NCI-H446 (cell line): ENCODE data around the gene NCLN.
A peak's percentile ranks its signal among the peaks of the same experiment; 100 is the strongest.
"Not testable (repeated sequence)": the region's sequence is repeated elsewhere in the genome, so short reads cannot be mapped to it uniquely, and the experiment has no call there.

Experiments
- DNase-seq, 2 experiments: peaks; one replicate each; lab custom pipeline; 2025; lab: John Stamatoyannopoulos, UW

The NCLN gene

GRCh38 chr19:3183721-3184641 lies 1.7 kb upstream of the NCLN start:
- no peak for DNase-seq

DNA sequence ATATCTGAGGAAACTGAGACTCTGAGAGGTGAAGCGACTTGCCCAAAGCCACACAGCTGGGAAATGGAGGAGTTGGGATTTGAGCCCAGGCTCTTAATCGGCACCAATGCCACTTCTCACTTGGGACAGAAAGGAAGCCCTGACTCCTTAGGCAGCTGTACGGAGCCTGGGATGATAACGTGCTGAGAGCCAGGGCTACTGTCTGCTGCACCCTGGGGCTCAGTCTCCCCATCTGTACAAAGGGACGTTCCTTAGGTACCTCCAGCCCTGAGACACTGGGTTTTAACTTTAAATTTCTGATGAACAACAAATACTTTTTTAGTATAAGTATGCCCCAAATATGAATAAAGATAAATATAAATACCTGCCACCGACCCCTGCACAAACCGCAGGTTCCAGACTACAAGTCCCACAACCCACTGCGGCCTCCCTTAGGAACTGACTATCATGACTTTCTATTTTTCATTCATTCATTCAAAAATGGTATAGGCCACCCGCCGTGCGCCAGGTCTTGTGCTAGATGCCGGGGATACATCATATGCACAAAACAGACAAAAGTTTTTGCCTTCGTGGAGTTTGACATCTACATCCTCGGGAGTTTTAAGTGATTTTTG lies 776 bp upstream of the NCLN start:
- DNase-seq, result peak in 1 of 2 experiments; percentile 88

DNA sequence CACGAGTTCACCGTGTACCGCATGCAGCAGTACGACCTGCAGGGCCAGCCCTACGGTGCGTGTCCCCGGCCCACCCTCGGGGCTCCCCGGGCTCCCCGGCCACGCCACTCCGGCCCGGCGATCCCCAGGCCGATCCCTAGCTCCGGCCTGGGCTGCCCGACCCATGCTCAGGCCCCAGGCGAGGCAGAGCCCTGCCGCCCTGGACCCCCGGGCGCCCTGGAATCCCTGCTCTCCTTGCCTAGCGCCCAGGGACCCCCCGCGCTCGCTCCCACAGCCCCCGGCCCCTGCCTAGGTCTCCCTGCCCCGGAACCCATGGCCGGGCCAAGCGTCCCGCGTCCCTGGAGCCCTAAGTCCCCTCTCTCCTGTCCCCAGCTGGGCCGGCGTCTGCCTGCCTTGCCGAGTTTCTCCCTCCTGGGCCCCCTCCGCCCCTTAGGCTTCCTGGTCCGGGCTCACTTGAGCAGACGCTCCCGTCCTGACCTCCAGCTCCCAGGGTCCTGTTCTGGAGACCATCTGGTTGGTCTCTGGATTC lies 494 bp downstream of the NCLN start:
- DNase-seq, result no peak

DNA sequence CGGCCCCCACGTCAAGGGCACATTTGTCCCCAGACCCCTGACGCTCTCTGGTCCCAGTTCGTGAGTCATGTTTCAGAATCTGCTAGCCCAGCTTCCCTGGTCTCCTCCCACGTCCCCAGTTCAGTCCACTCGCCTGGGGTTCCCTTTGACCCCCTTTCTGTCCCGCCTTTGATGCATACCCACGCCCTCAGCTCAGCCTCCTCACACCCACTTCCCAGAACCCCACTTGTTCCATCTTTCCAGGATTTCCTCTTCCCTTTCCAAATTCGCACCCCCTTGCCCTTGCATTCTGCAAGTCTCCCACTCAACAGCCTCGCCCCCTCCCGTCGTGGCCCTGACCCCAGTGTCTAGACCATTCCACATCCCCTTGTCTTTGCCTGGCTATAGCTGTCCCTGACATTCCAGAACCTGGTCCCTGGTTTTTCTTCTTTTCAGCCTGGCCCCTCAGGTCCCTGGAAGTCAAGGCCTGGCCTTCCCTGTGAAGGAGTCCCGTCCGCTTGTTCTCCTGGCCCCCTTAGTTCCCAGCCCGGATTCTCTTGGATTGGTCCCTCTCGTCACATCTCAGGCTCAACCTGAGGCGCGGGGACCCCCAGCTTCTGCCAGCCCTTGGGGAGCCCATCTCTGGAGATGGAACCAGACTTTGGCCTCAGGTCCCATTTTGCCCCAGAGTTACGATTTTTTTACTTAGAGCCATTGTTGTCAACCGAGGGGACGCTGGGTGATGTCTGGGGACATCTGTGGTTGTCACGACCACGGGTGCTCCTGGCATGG lies 1.3 kb downstream of the NCLN start:
- no peak for DNase-seq

- DNase-seq, result no peak
Measured at GRCh38 chr19:3187662-3188511, 2.2 kb downstream of the NCLN start.

- no peak for DNase-seq
Measured at GRCh38 chr19:3188627-3189596, 3.2 kb downstream of the NCLN start.

GRCh38 chr19:3189702-3190469 lies 4.2 kb downstream of the NCLN start:
- DNase-seq, result no peak

DNA sequence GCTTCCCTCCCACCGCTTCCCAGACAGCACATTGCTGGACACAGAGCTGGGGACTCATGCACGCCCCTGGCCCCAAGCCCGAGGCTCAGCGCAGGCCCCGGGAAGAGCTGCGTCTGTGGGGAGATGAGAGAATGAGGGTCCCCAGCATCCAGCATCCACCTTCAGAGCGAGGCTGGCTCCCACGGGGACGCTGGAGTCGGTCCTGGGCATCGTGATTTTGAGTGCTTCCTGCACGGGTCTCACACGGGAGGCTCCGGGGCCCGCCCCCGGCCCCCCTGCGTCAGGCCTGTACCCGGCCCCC lies 4.7 kb downstream of the NCLN start:
- DNase-seq, result no peak

GRCh38 chr19:3190921-3191805 lies 5.4 kb downstream of the NCLN start:
- DNase-seq, result no peak

DNA sequence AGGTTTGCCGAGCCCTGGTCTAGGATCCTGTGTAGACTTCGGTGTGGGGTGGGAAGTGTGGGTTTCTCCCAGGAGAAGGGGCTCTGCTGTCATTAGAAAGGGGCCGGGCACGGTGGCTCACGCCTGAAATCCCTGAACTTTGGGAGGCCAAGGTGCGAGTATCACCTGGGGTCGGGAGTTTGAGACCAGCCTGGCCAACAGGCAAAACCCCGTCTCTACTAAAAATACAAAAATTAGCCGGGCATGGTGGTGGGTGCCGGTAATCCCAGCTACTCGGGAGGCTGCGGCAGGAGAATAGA lies 6.0 kb downstream of the NCLN start:
- not testable (repeated sequence) for DNase-seq

- DNase-seq, result no peak
Measured at GRCh38 chr19:3192228-3192635, 6.5 kb downstream of the NCLN start.

- no peak for DNase-seq
Measured at GRCh38 chr19:3192684-3193083, 7.0 kb downstream of the NCLN start.

GRCh38 chr19:3193256-3194105 lies 7.8 kb downstream of the NCLN start:
- DNase-seq, result no peak

- no peak for DNase-seq
Measured at GRCh38 chr19:3194106-3195087, 8.7 kb downstream of the NCLN start.

DNA sequence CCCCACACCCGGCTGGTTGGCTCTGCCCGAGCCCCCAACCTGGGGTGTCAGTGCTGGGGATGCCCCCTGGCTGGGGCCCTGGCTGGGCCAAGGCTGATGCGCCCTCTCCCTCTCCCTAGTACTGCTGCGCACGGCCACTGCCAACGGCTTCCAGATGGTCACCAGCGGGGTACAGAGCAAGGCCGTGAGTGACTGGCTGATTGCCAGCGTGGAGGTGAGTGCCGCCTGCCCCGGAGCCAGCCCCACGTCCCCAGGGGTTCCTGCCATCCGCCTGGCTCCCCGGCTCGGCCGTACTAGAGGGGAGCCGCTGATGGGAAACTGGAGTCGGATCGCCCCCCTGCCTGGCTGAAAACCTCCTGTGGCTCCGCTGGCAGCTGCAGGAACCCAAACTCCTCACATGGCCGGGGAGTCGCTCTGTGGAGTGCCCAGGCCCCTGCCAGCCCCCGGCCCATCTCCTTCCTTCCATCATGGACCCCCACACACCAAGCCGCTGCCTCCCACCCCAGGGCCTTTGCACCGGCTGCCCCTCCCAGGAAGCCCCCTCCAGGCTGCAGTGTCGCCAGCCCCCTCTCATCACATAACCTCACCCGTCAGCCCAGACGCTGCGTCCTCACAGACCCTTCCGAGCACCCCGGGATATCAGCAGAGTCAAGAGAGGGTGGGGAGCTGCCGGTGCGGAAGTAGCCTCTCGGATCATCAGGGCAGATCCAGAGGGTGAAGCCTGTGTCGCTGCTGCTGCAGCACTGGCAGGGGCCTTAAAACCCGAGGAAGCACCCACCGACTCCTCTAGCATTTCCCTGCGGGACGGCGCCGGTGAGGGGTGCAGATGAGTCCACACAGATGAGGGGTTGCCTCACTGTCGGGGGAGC lies 10.6 kb downstream of the NCLN start:
- peak in 1 of 2 experiments; percentile 76 for DNase-seq

GRCh38 chr19:3196933-3197205 lies 11.1 kb downstream of the NCLN start:
- DNase-seq, result no peak
